Kidney tubule cell (primary cell): ENCODE data around the gene PPFIA1.

Source experiments
- DNase-seq: peaks from one replicate; pipeline ENCODE4 v3.0.0-alpha.2; 2018; ENCODE audit warnings: low spot score

The PPFIA1 gene

DNA sequence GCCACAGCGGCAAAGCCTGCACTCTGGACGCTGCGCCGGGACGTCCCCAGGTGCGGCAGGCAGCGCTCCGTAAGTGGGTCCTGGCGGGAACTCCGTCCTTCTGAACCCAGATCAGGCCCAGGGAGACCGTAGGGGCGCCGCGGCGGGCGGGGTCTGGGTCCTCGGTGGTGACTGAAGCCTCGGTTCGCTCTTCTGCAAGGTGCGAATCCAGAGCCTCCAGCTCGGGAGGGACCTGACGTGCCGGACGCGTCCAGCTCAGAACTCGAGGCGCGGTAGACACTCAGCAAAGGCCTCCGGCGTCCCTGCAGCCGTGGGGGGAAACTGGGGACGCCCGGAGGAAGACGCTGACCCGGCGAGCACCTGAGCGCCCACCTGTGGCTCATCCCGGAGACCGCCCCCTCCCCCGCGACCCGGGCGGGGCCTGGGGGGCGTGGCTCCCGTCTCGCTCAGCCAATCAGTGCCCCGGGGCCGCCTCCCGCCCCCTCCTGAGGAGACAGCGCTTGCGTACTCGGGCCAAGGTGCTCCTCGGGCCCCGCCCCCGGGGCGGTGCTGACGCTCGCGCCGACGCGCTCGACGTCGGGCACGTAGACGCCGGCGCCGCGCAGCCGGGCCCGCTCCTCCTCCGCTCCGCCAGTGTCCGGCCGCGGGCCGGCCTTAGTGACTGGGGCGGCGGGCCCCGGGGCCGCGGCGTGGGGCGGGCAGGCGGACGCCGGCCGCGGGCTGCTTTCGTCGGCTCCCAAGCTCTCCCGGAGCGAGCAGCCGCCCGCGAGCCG is at the start of gene PPFIA1:
Gene PPFIA1 (plus strand): TSS at position 587 of the 773 bp plus-strand sequence. CDS start 1,483 bp downstream, outside the sequence.
- peak; percentile 96 for DNase-seq

GRCh38 chr11:70220920-70221319 is 49.6 kb upstream of the PPFIA1 start:
- no peak for DNase-seq

DNA sequence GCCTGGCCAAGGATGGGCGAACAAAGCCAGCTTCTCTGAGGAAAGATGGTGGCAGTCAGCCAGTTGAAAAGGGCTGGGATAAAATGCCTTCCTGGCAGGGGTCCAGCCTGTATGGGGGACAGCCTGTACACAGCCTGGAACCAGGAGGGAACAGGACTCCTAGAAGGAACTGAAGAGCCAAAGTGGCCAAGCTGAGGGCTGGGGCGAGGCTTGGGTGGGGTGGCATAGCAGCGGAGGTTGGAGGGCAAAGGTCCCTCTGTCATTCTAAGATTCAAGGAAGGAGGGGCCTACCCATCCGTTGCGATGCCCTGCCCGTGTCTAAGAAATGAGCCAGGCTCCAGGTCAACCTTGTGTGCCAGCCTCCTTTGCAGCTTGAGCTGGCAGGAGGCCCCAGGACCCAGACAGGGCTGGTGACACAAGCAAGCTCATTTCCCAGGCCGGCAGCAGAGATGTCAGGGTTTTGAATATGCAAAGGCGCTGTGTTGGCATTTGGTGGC is 44.8 kb upstream of the PPFIA1 start:
- no peak for DNase-seq

DNA sequence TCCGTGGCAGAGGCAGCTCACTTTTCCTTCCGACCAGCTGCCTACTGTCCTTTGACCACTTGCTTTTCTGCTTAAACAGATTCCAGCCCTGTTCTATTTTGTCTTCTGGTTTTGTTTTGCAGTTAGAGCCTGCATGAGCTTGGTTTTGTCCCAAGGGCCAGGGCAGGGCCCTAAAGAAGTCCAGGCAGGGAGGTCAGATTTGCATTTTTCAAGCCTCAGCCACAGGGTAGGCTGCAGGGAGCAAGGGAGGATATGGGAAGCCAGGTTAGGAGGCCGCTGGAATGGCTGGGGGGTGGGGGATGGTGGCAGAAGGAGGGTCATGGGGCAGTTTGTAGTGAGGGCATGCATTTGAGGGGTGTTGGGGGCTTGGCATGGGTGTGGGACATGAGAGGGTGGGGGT is 44.3 kb upstream of the PPFIA1 start:
- DNase-seq, result no peak

- no peak for DNase-seq
Observed at GRCh38 chr11:70226967-70227366, 43.5 kb upstream of the PPFIA1 start.

DNA sequence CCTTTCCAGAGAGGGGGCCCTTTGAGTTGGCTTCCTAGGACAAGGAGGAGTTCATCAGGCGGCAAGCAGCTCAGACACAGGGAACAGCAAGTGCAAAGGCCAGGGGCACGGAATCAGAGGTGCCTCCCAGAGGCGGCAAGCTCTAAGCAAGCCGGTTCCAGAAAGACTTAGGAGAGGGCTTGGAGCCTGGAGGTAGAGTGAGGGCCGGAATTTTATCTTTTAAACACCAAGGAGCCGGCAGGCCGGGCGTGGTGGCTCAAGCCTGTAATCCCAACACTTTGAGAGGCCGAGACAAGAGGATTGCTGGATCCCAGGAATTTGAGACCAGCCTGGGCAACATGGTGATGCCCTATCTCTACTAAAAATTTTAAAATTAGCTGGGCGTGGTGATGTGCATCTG is 40.8 kb upstream of the PPFIA1 start:
- DNase-seq, result no peak

- DNase-seq, result no peak
Observed at GRCh38 chr11:70230151-70230839, 40.2 kb upstream of the PPFIA1 start.

DNA sequence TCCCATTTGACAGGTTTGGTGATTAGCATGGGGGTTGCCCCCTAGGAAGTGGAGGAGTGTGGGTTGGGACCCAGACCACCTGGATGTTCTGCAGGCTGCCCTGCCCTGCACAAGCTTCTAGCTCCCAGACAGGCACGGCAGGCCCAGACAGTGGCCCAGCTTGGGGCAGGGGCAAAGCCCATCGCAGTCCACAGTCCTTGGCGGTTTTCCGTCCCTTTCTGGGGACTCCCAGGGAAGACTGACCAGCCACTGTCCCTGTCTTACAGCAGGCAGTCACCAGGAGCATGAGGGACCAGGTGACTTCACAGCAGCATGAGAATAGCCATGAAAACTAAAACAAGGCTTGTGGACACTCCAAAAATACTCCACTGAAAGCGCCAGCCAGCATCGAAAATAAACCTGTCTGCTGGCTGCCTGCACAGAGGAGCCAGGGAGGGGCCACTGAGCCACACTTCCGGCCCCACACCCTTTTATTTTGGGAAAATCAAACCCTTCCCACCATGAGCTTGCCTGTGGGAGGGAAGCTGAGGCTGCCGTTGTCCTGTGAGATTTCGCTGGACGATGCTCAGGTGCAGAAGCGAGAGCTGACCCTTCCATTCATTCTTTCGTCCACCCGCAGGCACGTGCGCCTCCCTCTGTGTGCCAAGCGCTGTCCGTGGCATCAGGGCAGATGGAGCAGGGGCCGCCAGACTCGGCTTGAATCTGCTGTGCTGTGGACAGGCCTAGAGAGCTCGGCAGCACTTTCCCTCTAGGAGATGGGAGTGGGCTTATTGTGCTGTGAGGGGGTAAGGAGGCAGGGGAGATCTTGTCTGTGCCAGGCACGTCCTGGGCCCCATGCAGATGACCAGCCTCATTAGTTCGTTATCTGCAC is 39.4 kb upstream of the PPFIA1 start:
- DNase-seq, result no peak

- no peak for DNase-seq
Observed at GRCh38 chr11:70233034-70233433, 37.5 kb upstream of the PPFIA1 start.

GRCh38 chr11:70233511-70233934 is 37.0 kb upstream of the PPFIA1 start:
- DNase-seq, result peak; percentile 99

- no peak for DNase-seq
Observed at GRCh38 chr11:70233962-70234361, 36.5 kb upstream of the PPFIA1 start.

- peak; percentile 33 for DNase-seq
Observed at GRCh38 chr11:70240337-70240736, 30.2 kb upstream of the PPFIA1 start.

DNA sequence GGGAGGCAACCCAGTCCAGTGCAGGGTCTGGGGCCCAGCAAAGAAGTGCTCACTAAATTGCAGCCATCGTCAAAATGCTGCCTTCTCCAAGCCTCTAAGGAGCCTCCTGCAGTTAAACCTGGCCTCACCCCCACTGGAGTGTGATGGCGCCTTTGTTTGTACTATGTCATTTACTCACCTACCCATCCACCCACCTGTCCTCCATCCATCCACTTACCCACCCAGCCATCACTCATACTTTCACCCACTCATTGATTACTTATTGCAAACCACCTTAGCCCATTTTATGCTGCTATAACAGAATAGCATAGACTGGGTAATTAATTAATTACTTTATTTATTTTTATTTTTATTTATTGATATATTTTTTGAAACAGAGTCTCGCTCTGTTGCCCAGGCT is 28.8 kb upstream of the PPFIA1 start:
- no peak for DNase-seq

DNA sequence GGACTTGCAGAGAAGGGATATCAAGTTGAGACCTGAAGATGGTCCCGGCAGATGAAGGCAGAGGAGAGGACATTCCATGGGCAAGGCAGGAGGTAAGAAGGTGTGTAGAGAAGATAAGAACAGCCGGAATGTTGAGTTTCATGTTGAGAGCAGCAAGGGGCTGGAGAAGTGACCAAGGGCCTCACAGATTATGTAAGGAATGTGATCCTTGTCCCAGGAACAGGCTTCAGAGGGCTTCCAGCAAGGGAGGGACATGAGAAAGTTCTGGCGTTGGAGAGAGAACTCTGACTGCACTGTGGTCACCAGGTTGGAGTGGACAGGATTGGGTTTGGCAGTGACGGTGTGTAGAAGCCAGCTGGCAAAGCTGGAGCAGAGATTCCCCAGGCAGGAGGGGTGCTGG is 27.6 kb upstream of the PPFIA1 start:
- no peak for DNase-seq

GRCh38 chr11:70243912-70244652 is 26.4 kb upstream of the PPFIA1 start:
- DNase-seq, result peak; percentile 43

DNA sequence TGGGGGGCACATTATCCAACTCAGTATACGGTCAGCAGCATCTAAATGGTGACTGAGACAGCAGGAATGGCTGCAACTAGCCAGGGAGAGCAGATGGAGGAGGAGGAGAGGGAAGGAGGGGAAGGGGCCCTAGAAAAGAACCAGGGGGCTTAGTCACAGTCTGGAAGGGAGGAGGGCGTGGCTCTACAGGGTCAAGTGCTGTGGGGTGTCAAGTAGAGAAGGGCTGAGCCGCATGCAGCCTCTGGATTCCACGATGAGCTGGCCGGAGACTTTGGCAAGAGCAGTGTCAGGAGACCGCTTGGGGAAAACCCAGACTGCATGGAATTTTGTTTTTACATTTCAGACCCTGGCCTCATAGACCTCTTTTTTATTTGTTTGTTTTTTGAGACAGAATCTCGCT is 25.8 kb upstream of the PPFIA1 start:
- DNase-seq, result peak; percentile 91

DNA sequence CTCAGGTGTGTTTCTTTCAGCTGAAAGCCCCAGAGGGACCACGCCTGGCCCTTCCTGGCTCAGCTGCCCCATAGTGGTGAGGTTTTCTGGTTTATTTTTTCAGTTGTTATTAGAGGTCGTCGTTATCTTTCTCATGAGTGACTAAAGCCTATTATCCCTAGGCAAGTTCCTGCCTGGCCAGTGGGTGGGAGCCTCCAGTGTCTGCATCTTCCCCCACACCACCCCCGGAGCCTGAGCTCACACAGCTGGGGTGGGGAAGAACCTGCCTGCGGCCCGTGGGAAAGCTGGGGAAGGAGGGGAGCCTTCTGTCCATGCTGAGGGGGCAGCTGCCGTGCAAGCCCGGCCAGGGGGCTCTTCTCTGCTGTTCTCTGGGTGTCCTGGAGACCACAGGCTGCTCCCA is 24.3 kb upstream of the PPFIA1 start:
- DNase-seq, result no peak

- DNase-seq, result peak; percentile 67
Observed at GRCh38 chr11:70247042-70247709, 23.3 kb upstream of the PPFIA1 start.

DNA sequence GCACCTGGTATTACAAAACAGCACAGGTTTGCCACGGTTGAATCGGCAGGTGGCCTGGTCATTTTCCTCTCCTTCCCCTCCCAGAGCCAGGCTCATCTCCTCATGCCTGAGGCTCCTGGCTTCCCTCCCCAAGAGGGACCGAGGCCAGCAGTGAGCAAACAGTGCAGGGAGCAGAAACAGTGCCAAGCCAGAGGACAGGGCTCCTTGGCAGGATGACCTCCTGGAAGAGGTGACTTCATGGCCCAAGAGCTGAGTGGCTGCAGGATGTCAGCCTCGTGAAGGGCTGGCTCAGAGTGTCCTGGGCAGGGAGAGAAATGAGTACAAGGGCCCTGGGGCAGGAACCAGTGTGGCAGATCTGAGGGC is 22.8 kb upstream of the PPFIA1 start:
- peak; percentile 77 for DNase-seq

GRCh38 chr11:70250876-70251658 is 19.4 kb upstream of the PPFIA1 start:
- DNase-seq, result no peak
